Measurements from ENCODE around the gene PNKD. TPM values are rescaled to one million over a fixed set of nuclear protein-coding genes. Genes with fewer than 3 reads are reported as not detected.

The PNKD gene
- total RNA-seq, 2 donors from 2014 or later = 103 to 145 TPM

DNA sequence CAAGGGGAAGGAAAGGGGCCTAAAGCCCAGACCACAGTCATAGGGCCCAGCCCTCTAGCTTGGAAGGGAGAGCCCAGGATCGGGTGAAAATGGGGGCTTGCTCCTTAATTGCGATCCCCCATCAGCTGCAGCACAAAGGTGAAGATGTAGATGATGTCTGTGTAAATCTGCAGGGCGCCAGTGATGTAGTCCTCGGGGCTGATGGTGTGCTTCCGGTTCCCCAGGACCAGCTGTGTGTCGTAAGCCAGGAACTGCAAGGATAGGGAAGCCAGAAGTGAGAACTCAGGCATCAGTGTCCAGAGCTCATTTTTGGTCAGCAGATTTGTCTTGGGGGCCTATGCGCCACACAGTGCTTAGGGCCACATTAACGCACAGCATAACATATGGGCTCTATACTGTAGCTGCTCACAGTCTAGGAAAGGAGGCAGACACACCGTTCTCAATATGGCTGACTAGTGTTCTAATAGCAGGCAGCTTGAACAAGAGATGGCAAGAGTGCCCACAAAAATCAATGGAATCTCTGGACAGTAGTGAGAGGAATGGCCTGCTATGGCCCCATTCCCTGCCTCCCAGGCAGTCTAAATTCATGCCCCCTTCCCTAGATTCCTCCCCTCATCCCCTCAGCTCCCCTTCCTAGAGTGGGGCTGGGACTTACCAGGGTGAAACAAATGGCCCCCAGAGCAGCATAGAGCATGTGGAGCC, 5.2 kb downstream of the PNKD start:
- no peak for TF ChIP-seq POLR2AphosphoS5 (IDR thresholded peaks at IDR 0.05)
- no peak for TF ChIP-seq CTCF (IDR thresholded peaks at IDR 0.05)
- TF ChIP-seq POLR2A (IDR thresholded peaks at IDR 0.05) = no peak
- H3K27ac ChIP-seq = no peak overlapping the region
- peaks cover 12% of the 10 kb centered on the region for H3K4me1 ChIP-seq (replicated peaks)
- H3K27me3 ChIP-seq (replicated peaks; ENCODE audit: insufficient read depth) = no peaks in the 10 kb centered on the region
- WGBS = 89% methylated on average over 9 of the region's 9 CpGs
- no peak overlapping the region for H3K4me3 ChIP-seq
- intact Hi-C loops (cut with DNase I) = no loop called here
- H3K36me3 ChIP-seq = peaks cover 32 to 33% of the 10 kb centered on the region in 2 donors
- no peaks in the 10 kb centered on the region for H3K9me3 ChIP-seq
- no peak for DNase-seq (ENCODE audit: low spot score)

DNA sequence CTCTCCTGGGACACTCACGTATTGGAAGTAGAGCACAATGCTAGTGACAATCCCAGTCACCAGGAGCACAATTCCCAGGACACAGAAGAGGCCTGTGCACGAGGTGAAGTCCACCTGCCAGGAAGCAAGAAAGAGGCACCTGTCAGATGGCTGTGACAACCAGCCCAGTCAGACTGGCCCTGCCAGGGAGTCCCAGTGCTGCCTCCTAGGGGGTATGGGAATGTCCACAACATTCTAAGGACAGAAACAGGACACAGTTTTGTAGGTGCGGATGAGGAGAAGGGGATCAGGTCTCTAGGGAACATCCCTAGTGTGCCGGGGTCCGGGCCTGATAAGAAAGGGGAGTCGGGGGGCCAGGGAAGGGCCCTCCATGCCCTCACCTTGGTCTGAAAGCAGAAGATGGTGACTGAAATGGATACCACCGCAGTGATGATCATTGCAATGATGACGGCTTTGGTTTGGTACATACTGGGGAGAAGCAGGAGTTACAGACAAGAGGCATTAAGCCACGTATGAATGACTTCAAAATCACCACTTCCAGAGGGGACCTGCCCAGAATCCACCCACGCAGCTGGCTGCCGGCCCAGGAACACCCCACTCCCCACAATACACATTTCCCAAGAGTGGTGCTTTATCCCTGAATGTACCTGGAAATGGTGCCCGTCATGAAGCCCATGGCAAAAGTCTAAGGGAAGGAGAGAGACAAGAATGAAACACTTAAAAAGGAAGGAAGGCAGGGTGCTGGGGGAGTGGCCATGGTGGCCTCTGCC, 6.9 kb downstream of the PNKD start:
- Histone ChIP-seq H3K4me3 (no peak overlapping the region), H3K4me1 (replicated peaks) (peaks cover 13% of the 10 kb centered on the region), H3K36me3 (peaks cover 32 to 33% of the 10 kb centered on the region in 2 donors), H3K27ac (no peak overlapping the region), H3K9me3 (no peaks in the 10 kb centered on the region), H3K27me3 (replicated peaks; ENCODE audit: insufficient read depth) (no peaks in the 10 kb centered on the region)
- intact Hi-C loops (cut with DNase I) = no loop called here
- no peak for TF ChIP-seq CTCF (IDR thresholded peaks at IDR 0.05)
- TF ChIP-seq POLR2A (IDR thresholded peaks at IDR 0.05) = no peak
- no peak for TF ChIP-seq POLR2AphosphoS5 (IDR thresholded peaks at IDR 0.05)
- 85% methylated on average over 12 of the region's 12 CpGs for WGBS
- no peak for DNase-seq (ENCODE audit: low spot score)

- H3K27ac ChIP-seq = no peak overlapping the region
- H3K9me3 ChIP-seq = no peaks in the 10 kb centered on the region
- TF ChIP-seq POLR2AphosphoS5 (IDR thresholded peaks at IDR 0.05) (no peak), POLR2A (IDR thresholded peaks at IDR 0.05) (no peak), CTCF (IDR thresholded peaks at IDR 0.05) (no peak)
- H3K4me1 ChIP-seq (replicated peaks) = peaks cover 16% of the 10 kb centered on the region
- peaks cover 32 to 33% of the 10 kb centered on the region in 2 donors for H3K36me3 ChIP-seq
- whole genome bisulfite sequencing = 62% methylated on average over 7 of the region's 7 CpGs
- H3K27me3 ChIP-seq (replicated peaks; ENCODE audit: insufficient read depth) = no peaks in the 10 kb centered on the region
- no peak overlapping the region for H3K4me3 ChIP-seq
- no peak for DNase-seq (ENCODE audit: low spot score)
- intact Hi-C loops (cut with DNase I) = no loop called here
Observed at GRCh38 chr2:218277921-218278320, 7.6 kb downstream of the PNKD start.

GRCh38 chr2:218278531-218279360, 8.4 kb downstream of the PNKD start:
- H3K27me3 ChIP-seq (replicated peaks; ENCODE audit: insufficient read depth) = no peaks in the 10 kb centered on the region
- H3K4me1 ChIP-seq (replicated peaks) = peaks cover 24% of the 10 kb centered on the region
- no peak overlapping the region for H3K4me3 ChIP-seq
- peak overlapping the region in 1 of 2 donors; percentile 17 for H3K27ac ChIP-seq
- TF ChIP-seq POLR2A (IDR thresholded peaks at IDR 0.05) (no peak), POLR2AphosphoS5 (IDR thresholded peaks at IDR 0.05) (no peak), CTCF (IDR thresholded peaks at IDR 0.05) (no peak)
- intact Hi-C loops (cut with DNase I) = no loop called here
- no peaks in the 10 kb centered on the region for H3K9me3 ChIP-seq
- no peak for DNase-seq (ENCODE audit: low spot score)
- WGBS = 79% methylated on average over 16 of the region's 16 CpGs
- H3K36me3 ChIP-seq = peaks cover 31 to 33% of the 10 kb centered on the region in 2 donors
